ENCODE measurements around the gene PANX1. TPM values are rescaled to one million over a fixed set of nuclear protein-coding genes. Genes with fewer than 3 reads are reported as not detected.

The PANX1 gene
- total RNA-seq, 1 experiment from 2014 or later: 21.9 TPM

- no peak overlapping the region for H2AFZ ChIP-seq (ENCODE audit: low read depth, low read length, poor library complexity, severe bottlenecking)
- DNase-seq (ENCODE audit: low read depth, low spot score): no peak
- H3K4me2 ChIP-seq (ENCODE audit: low read length): no peak overlapping the region
- no peak for ATAC-seq
- intact Hi-C loops (cut with micrococcal nuclease): no loop called here
- H3K36me3 ChIP-seq (ENCODE audit: control insufficient read depth in 1 of 2, insufficient read depth in 2 of 2, low read length in 2 of 2): no peaks in the 10 kb centered on the region
- ChIA-PET RAD21 (ENCODE audit: low non-redundant PET in 1 of 2, low total read pairs in 2 of 2, uncharacterized antibody in 2 of 2, unreplicated experiment in 2 of 2) (no interaction called here), CTCF (no interaction called here), POLR2A (no interaction called here)
- no peak for TF ChIP-seq SRF (IDR thresholded peaks at IDR 0.05; ENCODE audit: low read depth)
- no peak for TF ChIP-seq CBX3 (IDR thresholded peaks at IDR 0.05; ENCODE audit: low read depth)
- TF ChIP-seq, protein P1, sequence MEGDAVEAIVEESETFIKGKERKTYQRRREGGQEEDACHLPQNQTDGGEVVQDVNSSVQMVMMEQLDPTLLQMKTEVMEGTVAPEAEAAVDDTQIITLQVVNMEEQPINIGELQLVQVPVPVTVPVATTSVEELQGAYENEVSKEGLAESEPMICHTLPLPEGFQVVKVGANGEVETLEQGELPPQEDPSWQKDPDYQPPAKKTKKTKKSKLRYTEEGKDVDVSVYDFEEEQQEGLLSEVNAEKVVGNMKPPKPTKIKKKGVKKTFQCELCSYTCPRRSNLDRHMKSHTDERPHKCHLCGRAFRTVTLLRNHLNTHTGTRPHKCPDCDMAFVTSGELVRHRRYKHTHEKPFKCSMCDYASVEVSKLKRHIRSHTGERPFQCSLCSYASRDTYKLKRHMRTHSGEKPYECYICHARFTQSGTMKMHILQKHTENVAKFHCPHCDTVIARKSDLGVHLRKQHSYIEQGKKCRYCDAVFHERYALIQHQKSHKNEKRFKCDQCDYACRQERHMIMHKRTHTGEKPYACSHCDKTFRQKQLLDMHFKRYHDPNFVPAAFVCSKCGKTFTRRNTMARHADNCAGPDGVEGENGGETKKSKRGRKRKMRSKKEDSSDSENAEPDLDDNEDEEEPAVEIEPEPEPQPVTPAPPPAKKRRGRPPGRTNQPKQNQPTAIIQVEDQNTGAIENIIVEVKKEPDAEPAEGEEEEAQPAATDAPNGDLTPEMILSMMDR (IDR thresholded peaks at IDR 0.05 in 2 of 3, conservative IDR thresholded peaks at IDR 0.05 in 1 of 3; ENCODE audit: borderline replicate concordance in 1 of 3, insufficient read depth in 1 of 3, low read depth in 2 of 3, low read length in 2 of 3): no peak
- TF ChIP-seq POLR2A (IDR thresholded peaks at IDR 0.05; ENCODE audit: borderline replicate concordance, extremely low read depth, insufficient read depth, insufficient read length): no peak
- no peak for TF ChIP-seq ZNF274 (IDR thresholded peaks at IDR 0.05; ENCODE audit: low read depth, low read length)
- no peak for TF ChIP-seq FOSL1 (IDR thresholded peaks at IDR 0.05; ENCODE audit: low read depth)
- no peak for TF ChIP-seq RAD21 (IDR thresholded peaks at IDR 0.05; ENCODE audit: low read depth)
- no peak for TF ChIP-seq SP1 (IDR thresholded peaks at IDR 0.05; ENCODE audit: low read depth)
- TF ChIP-seq POLR2AphosphoS5 (IDR thresholded peaks at IDR 0.05; ENCODE audit: low read depth, low read length): no peak
- no peak for TF ChIP-seq TCF7L2 (IDR thresholded peaks at IDR 0.05; ENCODE audit: borderline replicate concordance, extremely low read depth, insufficient read depth, insufficient read length)
- no peak overlapping the region for H3K9ac ChIP-seq (ENCODE audit: low read length)
- no peaks in the 10 kb centered on the region for H3K9me3 ChIP-seq (ENCODE audit: control insufficient read depth in 1 of 2, insufficient read depth in 1 of 2, low read depth in 1 of 2, low read length in 2 of 2)
- H3K9me2 ChIP-seq (ENCODE audit: insufficient read depth): no peaks in the 10 kb centered on the region
- no peak overlapping the region for H3K4me3 ChIP-seq (replicated peaks in 1 of 2; ENCODE audit: low read depth in 1 of 2, low read length in 2 of 2)
- H3K27me3 ChIP-seq (ENCODE audit: insufficient read depth, low read length): no peaks in the 10 kb centered on the region
- peaks cover 92% of the 10 kb centered on the region for H3K79me2 ChIP-seq (ENCODE audit: insufficient read depth, low read length)
- H3K4me1 ChIP-seq (ENCODE audit: control insufficient read depth in 1 of 2, insufficient read depth in 2 of 2, low read length in 2 of 2): peaks cover 7 to 16% of the 10 kb centered on the region in 2 experiments
- BruUV-seq (replicated peaks): no TSS peak
- H3K27ac ChIP-seq (ENCODE audit: low read depth, low read length): no peak overlapping the region
- no peaks in the 10 kb centered on the region; the same call in 1 of the 2 replicates for H4K20me1 ChIP-seq (ENCODE audit: insufficient read depth)
These were observed 13.1 kb downstream of the PANX1 start for GRCh38 chr11:94141511-94142307.

Measured in HCT116 (cell line).